EL (cell line): ENCODE data around the gene GPA33.

Source experiments
- DNase-seq: peaks from one replicate; pipeline ENCODE4 v3.0.0-alpha.2; 2016

The GPA33 gene

GRCh38 chr1:167090314-167090942 is at the start of gene GPA33:
TSS of gene GPA33 (minus strand) at chr1:167090377. CDS start at chr1:167090287, 90 bp downstream.
- DNase-seq, result no peak

- no peak for DNase-seq
Measured at GRCh38 chr1:167138703-167139102, 48.5 kb upstream of the GPA33 start.

- no peak for DNase-seq
Measured at GRCh38 chr1:167137793-167138510, 47.8 kb upstream of the GPA33 start.

- no peak for DNase-seq
Measured at GRCh38 chr1:167137332-167137781, 47.2 kb upstream of the GPA33 start.

GRCh38 chr1:167136806-167137205 is 46.6 kb upstream of the GPA33 start:
- DNase-seq, result no peak

- DNase-seq, result peak; percentile 71
Measured at GRCh38 chr1:167136191-167136614, 46.0 kb upstream of the GPA33 start.

GRCh38 chr1:167135281-167135840 is 45.2 kb upstream of the GPA33 start:
- no peak for DNase-seq

GRCh38 chr1:167132301-167133010 is 42.3 kb upstream of the GPA33 start:
- no peak for DNase-seq

- no peak for DNase-seq
Measured at GRCh38 chr1:167130829-167131510, 40.8 kb upstream of the GPA33 start.

GRCh38 chr1:167128261-167129227 is 38.4 kb upstream of the GPA33 start:
- DNase-seq, result no peak

GRCh38 chr1:167127661-167128060 is 37.5 kb upstream of the GPA33 start:
- DNase-seq, result no peak

- DNase-seq, result no peak
Measured at GRCh38 chr1:167127236-167127635, 37.1 kb upstream of the GPA33 start.

- no peak for DNase-seq
Measured at GRCh38 chr1:167126811-167127210, 36.6 kb upstream of the GPA33 start.

GRCh38 chr1:167126317-167126716 is 36.1 kb upstream of the GPA33 start:
- DNase-seq, result no peak

- no peak for DNase-seq
Measured at GRCh38 chr1:167122568-167122967, 32.4 kb upstream of the GPA33 start.

- DNase-seq, result no peak
Measured at GRCh38 chr1:167122121-167122480, 31.9 kb upstream of the GPA33 start.

GRCh38 chr1:167121375-167122120 is 31.4 kb upstream of the GPA33 start:
- peak; percentile 53 for DNase-seq

GRCh38 chr1:167120899-167121298 is 30.7 kb upstream of the GPA33 start:
- DNase-seq, result no peak

- DNase-seq, result no peak
Measured at GRCh38 chr1:167119696-167120095, 29.5 kb upstream of the GPA33 start.

- DNase-seq, result no peak
Measured at GRCh38 chr1:167118188-167118587, 28.0 kb upstream of the GPA33 start.

- DNase-seq, result no peak
Measured at GRCh38 chr1:167117225-167117624, 27.0 kb upstream of the GPA33 start.
